ENCODE measurements around the gene AQP9. TPM values are rescaled to one million over a fixed set of nuclear protein-coding genes. Genes with fewer than 3 reads are reported as not detected.

The AQP9 gene
- total and polyA plus RNA-seq, 2 of the 8 experiments (the other 6 are each of a cell fraction or from before 2014, with no cell fraction given) = not detected

- no peak for FAIRE-seq
- TF ChIP-seq POLR2A (IDR thresholded peaks at IDR 0.05; ENCODE audit: control extremely low read depth in 1 of 2, low read depth in 2 of 2, low read length in 2 of 2) = no peak
- no peak for TF ChIP-seq POLR2AphosphoS5 (IDR thresholded peaks at IDR 0.05; ENCODE audit: low read depth, low read length)
- no peak for TF ChIP-seq CREB1 (IDR thresholded peaks at IDR 0.05)
- TF ChIP-seq HDAC2 (IDR thresholded peaks at IDR 0.05; ENCODE audit: borderline replicate concordance in 1 of 2, low read depth in 2 of 2, low read length in 2 of 2) = no peak
- TF ChIP-seq TAF7 (optimal IDR thresholded peaks at IDR 0.05; ENCODE audit: borderline replicate concordance, low read depth, low read length) = no peak
- TF ChIP-seq, protein P1, sequence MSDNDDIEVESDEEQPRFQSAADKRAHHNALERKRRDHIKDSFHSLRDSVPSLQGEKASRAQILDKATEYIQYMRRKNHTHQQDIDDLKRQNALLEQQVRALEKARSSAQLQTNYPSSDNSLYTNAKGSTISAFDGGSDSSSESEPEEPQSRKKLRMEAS (IDR thresholded peaks at IDR 0.05) = no peak
- TF ChIP-seq MAFK (IDR thresholded peaks at IDR 0.05; ENCODE audit: low read depth, low read length) = no peak
- no peak for TF ChIP-seq RXRA (IDR thresholded peaks at IDR 0.05; ENCODE audit: insufficient read depth, low read depth, low read length)
- TF ChIP-seq GTF2F1 (IDR thresholded peaks at IDR 0.05; ENCODE audit: borderline replicate concordance, low read depth, low read length) = no peak
- no peak for TF ChIP-seq RNF2 (IDR thresholded peaks at IDR 0.05; ENCODE audit: borderline replicate concordance, low read depth, low read length, missing control alignments, poor library complexity, severe bottlenecking)
- TF ChIP-seq, protein P2, sequence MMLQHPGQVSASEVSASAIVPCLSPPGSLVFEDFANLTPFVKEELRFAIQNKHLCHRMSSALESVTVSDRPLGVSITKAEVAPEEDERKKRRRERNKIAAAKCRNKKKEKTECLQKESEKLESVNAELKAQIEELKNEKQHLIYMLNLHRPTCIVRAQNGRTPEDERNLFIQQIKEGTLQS (IDR thresholded peaks at IDR 0.05; ENCODE audit: insufficient read depth, low read depth, low read length) = no peak
- TF ChIP-seq TEAD4 (IDR thresholded peaks at IDR 0.05; ENCODE audit: low read depth, low read length) = no peak
- no peak for TF ChIP-seq SIN3A (conservative IDR thresholded peaks at IDR 0.05 in 1 of 2, IDR thresholded peaks at IDR 0.05 in 1 of 2; ENCODE audit: low read depth in 1 of 2, low read length in 2 of 2)
- TF ChIP-seq SIX5 (IDR thresholded peaks at IDR 0.05; ENCODE audit: low read depth, low read length) = no peak
Measured at GRCh38 chr15:58179206-58179605, 41.0 kb downstream of the AQP9 start.

More at GRCh38 chr15:58179206-58179605, 41.0 kb downstream of the AQP9 start:
- no peaks in the 10 kb centered on the region for H3K79me2 ChIP-seq (ENCODE audit: control insufficient read depth in 1 of 2, insufficient read depth in 2 of 2, low read length in 2 of 2)
- H2BK12ac ChIP-seq (ENCODE audit: low read depth, low read length) = no peak overlapping the region
- 90% methylated on average over 7 of the region's 7 CpGs; no CpG with 5 or more reads in 1 of the 2 experiments for WGBS, 2 experiments (ENCODE audit: extremely low coverage in 1 of 2, insufficient coverage in 1 of 2, insufficient read length in 1 of 2, insufficient replicate concordance in 2 of 2, low coverage in 1 of 2, low lambda C conversion rate in 2 of 2, missing lambda C conversion rate in 1 of 2)
- H3K14ac ChIP-seq (ENCODE audit: insufficient read length) = no peak overlapping the region
- no peak overlapping the region for H3K4me3 ChIP-seq (ENCODE audit: extremely low read depth in 1 of 4, insufficient read depth in 2 of 4, low read depth in 3 of 4, low read length in 4 of 4)
- POLR2A ChIA-PET (ENCODE audit: partially characterized antibody) = no interaction called here
- H2BK15ac ChIP-seq (ENCODE audit: low read length) = no peak overlapping the region
- H4K8ac ChIP-seq (ENCODE audit: extremely low read depth, insufficient read depth, low read length) = no peak overlapping the region
- H3K79me1 ChIP-seq (ENCODE audit: low read depth, low read length) = no peaks in the 10 kb centered on the region
- H3K4ac ChIP-seq (replicated peaks; ENCODE audit: insufficient read length, low read depth, low read length) = no peak overlapping the region
- H3K27ac ChIP-seq (ENCODE audit: low read depth, low read length) = no peak overlapping the region
- H3K36me3 ChIP-seq (ENCODE audit: control insufficient read depth in 2 of 4, insufficient read depth in 4 of 4, low read length in 3 of 4) = no peaks in the 10 kb centered on the region
- peaks cover 0 to 2% (median 0%) of the 10 kb centered on the region in 4 experiments; a peak in 1 of 7 replicates for H3K27me3 ChIP-seq (replicated peaks in 1 of 4; ENCODE audit: control insufficient read depth in 3 of 4, extremely low read depth in 1 of 4, insufficient read depth in 3 of 4, low read length in 3 of 4)
- H3K56ac ChIP-seq (replicated peaks; ENCODE audit: insufficient read length, low read depth, low read length) = no peak overlapping the region
- no peak overlapping the region for H2BK5ac ChIP-seq (ENCODE audit: low read depth, low read length)
- H3K18ac ChIP-seq (ENCODE audit: extremely low read depth, low read length) = no peak overlapping the region
- no peak overlapping the region for H3K9ac ChIP-seq (replicated peaks in 1 of 4; ENCODE audit: extremely low read depth in 1 of 4, low read depth in 3 of 4, low read length in 3 of 4)
- H2AK5ac ChIP-seq (ENCODE audit: low read depth, low read length) = no peak overlapping the region
- H3K23me2 ChIP-seq (ENCODE audit: low read depth, low read length) = no peaks in the 10 kb centered on the region
- H4K20me1 ChIP-seq (replicated peaks in 1 of 2; ENCODE audit: control insufficient read depth in 1 of 2, insufficient read depth in 2 of 2, low read length in 2 of 2) = no peaks in the 10 kb centered on the region
- H3K9me3 ChIP-seq (ENCODE audit: insufficient read depth in 2 of 2, low read depth in 1 of 2, low read length in 1 of 2) = no peaks in the 10 kb centered on the region
- no peak overlapping the region for H2BK120ac ChIP-seq (replicated peaks; ENCODE audit: low read depth, low read length)
- CTCF ChIA-PET (ENCODE audit: partially characterized antibody) = interaction anchor here (1.0 to 2.6 kb wide), 2 partner anchors 101 to 314 kb away, joined by 4 to 10 read pairs; no protein-coding TSS in a partner anchor
- H3K4me2 ChIP-seq (ENCODE audit: insufficient read depth in 1 of 2, low read depth in 2 of 2, low read length in 2 of 2) = no peak overlapping the region
- no peak for DNase-seq (ENCODE audit: low read depth in 1 of 2, low spot score in 2 of 2)
- no peak overlapping the region for H4K5ac ChIP-seq (ENCODE audit: insufficient read length, low read depth, low read length)
- H2BK20ac ChIP-seq (ENCODE audit: low read length) = no peak overlapping the region
- no peak overlapping the region for H3K23ac ChIP-seq (ENCODE audit: insufficient read length)
- no peaks in the 10 kb centered on the region for H3K4me1 ChIP-seq (replicated peaks in 1 of 4; ENCODE audit: control insufficient read depth in 3 of 4, insufficient read depth in 4 of 4, low read length in 3 of 4)
- H2AFZ ChIP-seq (ENCODE audit: low read length) = no peak overlapping the region
- no peak overlapping the region for H4K91ac ChIP-seq (replicated peaks; ENCODE audit: insufficient read length, low read length)
